Measurements from ENCODE around the gene TMEM167A.

DNA sequence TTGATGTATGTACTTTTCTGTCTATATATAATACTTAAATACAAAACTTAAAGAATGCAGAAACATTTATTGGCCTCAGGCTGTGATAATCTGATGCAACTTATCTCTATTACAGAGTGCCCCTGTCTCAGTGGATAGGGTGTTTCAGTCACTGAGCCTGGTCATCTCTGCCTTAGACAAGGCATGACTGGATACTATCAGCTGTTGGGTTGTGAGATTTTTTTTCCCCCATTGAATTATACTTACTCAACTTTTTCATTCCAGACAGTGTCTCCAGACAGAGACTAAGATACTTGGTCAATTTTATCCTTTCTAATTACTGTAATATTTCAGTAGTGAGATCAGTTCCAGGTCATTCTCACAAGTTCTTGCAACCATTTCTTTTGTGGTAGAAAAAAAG is 26.8 kb upstream of the TMEM167A start:
- TF ChIP-seq, protein P1, sequence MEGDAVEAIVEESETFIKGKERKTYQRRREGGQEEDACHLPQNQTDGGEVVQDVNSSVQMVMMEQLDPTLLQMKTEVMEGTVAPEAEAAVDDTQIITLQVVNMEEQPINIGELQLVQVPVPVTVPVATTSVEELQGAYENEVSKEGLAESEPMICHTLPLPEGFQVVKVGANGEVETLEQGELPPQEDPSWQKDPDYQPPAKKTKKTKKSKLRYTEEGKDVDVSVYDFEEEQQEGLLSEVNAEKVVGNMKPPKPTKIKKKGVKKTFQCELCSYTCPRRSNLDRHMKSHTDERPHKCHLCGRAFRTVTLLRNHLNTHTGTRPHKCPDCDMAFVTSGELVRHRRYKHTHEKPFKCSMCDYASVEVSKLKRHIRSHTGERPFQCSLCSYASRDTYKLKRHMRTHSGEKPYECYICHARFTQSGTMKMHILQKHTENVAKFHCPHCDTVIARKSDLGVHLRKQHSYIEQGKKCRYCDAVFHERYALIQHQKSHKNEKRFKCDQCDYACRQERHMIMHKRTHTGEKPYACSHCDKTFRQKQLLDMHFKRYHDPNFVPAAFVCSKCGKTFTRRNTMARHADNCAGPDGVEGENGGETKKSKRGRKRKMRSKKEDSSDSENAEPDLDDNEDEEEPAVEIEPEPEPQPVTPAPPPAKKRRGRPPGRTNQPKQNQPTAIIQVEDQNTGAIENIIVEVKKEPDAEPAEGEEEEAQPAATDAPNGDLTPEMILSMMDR (IDR thresholded peaks at IDR 0.05; ENCODE audit: low read length): no peak
- TF ChIP-seq EZH2 (optimal IDR thresholded peaks at IDR 0.05; ENCODE audit: low read depth, low read length): no peak
- no peak for TF ChIP-seq EZH2phosphoT487 (IDR thresholded peaks at IDR 0.05; ENCODE audit: low read length)

All from MM.1S (cell line).